ENCODE measurements around the gene HOXB3.
A peak's percentile ranks its signal among the peaks of the same experiment; 100 is the strongest.

Gene HOXB3

DNA sequence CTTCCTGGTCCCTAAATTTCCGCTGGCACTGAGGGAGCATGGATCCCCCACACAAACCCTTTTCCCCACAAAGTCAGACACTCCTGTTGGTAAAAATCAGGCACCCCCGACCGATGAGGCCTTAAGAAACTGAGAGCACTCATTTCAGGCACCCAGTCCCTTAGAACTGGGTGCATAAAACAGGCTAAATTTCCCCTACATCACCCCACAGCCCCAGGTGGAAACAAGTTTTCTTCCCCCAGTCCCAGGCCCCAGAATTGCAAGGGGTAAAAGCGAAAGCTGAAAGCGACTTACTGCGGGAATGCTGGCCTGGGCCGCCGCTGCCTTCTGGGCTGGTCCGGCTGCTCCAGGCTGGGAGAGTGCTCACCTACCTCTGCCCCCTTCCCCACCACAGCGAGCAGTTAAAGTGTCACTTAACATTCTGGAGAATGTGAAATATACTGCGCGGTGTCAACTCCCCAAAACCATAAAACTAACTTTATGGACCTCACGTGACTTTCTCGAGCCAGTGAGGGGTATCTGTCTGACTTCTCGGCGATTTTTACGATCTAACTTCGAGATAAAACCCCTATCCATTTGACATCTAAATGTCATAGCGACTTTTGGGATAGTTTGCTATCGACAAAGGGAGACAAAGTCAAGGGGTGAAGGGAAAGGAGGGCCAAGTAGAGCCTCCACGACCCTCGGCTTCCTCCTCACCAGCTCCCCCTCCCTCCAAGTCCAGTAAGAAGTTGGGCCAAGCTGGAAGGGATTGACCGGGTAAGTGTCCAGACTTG, at the start of gene HOXB3:
Gene HOXB3, minus strand, starts transcription at position 411 of the 776 bp plus-strand sequence. CDS start 37,767 bp downstream, outside the sequence.
- DNase-seq (ENCODE audit: extremely low spot score), result no peak
- POLR2A ChIA-PET, result no interaction called here
- TF ChIP-seq, protein P1, sequence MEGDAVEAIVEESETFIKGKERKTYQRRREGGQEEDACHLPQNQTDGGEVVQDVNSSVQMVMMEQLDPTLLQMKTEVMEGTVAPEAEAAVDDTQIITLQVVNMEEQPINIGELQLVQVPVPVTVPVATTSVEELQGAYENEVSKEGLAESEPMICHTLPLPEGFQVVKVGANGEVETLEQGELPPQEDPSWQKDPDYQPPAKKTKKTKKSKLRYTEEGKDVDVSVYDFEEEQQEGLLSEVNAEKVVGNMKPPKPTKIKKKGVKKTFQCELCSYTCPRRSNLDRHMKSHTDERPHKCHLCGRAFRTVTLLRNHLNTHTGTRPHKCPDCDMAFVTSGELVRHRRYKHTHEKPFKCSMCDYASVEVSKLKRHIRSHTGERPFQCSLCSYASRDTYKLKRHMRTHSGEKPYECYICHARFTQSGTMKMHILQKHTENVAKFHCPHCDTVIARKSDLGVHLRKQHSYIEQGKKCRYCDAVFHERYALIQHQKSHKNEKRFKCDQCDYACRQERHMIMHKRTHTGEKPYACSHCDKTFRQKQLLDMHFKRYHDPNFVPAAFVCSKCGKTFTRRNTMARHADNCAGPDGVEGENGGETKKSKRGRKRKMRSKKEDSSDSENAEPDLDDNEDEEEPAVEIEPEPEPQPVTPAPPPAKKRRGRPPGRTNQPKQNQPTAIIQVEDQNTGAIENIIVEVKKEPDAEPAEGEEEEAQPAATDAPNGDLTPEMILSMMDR (IDR thresholded peaks at IDR 0.05; ENCODE audit: control extremely low read depth, extremely low read depth, low read depth, missing control alignments), result no peak
- CTCF ChIA-PET, result interaction anchor here (0.7 to 3.0 kb wide), 14 partner anchors 23 to 572 kb away, joined by 3 to 18 read pairs (median 4); partner anchors contain the start of gene HOXB9

DNA sequence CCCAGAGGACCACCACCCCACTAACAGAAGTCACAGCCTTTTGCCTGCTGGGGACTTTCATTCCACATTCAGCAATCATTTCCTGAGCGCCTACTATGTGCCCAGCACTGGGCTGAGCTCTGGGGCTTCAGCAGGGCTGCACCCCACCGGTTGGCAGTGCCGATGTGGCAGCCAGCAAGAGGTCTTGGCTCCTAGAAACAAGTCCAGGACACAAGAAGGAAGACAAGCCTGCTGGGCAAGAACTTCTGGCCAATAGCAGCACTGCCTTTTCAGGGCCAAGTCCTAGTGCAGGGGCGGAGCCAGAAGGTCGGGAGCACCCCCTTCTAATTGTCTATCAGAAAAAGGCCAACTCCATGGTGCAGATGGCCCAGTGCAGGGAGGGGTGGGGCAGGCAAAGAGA, 49.1 kb upstream of the HOXB3 start:
- POLR2A ChIA-PET, result no interaction called here
- TF ChIP-seq, protein P1 (IDR thresholded peaks at IDR 0.05; ENCODE audit: control extremely low read depth, extremely low read depth, low read depth, missing control alignments), result no peak
- DNase-seq (ENCODE audit: extremely low spot score), result no peak
- CTCF ChIA-PET, result interaction anchor here (0.7 to 3.4 kb wide), 6 partner anchors 10 to 88 kb away, joined by 3 to 17 read pairs (median 6); partner anchors contain the start of gene HOXB9

DNA sequence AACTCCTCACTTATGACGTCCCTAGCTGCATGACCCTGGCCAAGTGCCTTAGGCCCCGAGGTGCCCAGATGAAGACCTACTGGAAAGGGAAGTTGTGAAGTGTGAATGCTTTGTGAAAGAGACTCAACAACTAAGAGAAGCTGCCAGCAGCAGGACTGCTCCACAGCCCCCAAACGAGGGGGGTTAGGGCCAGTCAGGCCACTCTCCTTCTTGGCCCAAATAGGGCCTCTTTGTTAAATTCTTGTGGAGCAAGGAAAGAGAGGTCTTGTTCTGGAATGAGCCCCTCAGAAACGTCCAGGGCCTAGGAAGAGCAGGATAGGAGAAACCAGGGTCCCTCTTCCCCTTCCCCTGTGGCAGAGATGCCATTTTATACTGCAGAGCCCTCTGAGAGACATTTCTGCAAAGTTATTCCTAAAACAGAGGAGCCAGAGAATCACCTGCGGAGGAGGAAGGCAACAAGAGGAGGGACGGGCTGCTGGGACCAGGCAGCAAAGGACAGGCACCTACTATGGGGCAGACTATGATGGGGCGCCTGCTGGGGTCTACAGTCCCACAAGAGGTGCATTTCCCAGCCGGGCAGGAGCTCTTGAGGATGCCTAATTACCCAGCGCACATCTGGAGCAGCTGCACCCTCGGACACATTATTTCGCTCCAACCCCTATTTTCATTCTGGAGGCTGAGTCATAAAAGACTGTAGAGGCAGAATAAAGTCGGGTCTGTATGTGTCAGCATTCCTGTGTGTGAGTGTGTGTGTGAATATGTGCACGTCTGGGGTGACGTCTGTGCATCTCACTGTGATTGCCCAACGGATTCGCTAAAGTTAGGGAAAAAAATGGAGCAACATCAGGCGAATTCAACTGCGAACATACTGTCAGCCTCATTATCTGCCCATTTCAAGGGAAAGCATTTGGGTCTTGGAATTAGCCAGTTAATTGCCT, 47.6 kb upstream of the HOXB3 start:
- TF ChIP-seq, protein P1 (IDR thresholded peaks at IDR 0.05; ENCODE audit: control extremely low read depth, extremely low read depth, low read depth, missing control alignments), result no peak
- no peak for DNase-seq (ENCODE audit: extremely low spot score)
- ChIA-PET POLR2A (no interaction called here), CTCF (interaction anchor here (0.8 to 3.9 kb wide), 14 partner anchors 10 to 609 kb away, joined by 3 to 28 read pairs (median 5); partner anchors contain the start of gene HOXB9)

DNA sequence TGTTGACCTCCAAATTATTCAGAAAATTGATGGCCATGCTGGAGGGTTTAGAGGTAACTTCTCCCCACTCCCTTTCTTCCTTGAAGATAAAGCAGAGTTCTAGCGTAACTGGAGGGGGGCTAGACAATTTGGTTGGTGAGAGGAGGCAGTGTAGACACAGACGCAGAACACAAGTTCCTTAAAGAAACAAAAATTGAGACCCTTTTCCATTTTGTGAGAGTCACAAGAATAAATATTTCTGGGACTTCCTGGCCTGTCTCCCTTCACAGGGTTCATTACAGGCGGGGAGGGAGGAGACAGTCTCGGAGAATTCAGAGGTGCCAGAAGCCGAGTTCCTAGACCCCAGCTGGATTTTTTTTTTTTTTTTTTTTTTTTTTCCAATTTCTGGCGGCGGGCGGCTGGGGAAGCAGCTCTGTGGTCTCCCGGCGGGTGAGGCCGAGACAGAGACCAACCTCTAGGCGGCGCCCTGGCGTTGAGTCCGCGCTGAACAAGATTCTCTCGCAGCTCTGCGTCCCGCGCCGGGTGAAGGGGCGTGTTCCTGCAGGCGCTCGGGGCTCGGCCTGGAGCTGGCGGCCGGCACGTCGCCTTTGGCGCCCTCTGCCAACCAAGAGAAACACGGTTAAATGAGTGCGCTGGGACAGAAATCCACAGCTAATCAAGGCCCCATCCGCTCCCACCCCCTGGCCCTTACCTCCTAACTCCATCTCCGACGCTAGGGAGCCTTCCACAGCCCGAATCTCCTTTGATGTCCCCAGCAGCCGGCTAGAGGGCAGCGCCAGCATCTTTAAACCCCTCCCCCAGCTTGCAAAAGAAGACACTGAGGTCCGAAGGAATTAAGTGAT, 46.4 kb upstream of the HOXB3 start:
- peak; percentile 82 for DNase-seq (ENCODE audit: extremely low spot score)
- CTCF ChIA-PET, result interaction anchor here (0.6 to 3.9 kb wide), 26 partner anchors 10 to 611 kb away, joined by 3 to 28 read pairs (median 4); partner anchors contain the start of gene HOXB9

DNA sequence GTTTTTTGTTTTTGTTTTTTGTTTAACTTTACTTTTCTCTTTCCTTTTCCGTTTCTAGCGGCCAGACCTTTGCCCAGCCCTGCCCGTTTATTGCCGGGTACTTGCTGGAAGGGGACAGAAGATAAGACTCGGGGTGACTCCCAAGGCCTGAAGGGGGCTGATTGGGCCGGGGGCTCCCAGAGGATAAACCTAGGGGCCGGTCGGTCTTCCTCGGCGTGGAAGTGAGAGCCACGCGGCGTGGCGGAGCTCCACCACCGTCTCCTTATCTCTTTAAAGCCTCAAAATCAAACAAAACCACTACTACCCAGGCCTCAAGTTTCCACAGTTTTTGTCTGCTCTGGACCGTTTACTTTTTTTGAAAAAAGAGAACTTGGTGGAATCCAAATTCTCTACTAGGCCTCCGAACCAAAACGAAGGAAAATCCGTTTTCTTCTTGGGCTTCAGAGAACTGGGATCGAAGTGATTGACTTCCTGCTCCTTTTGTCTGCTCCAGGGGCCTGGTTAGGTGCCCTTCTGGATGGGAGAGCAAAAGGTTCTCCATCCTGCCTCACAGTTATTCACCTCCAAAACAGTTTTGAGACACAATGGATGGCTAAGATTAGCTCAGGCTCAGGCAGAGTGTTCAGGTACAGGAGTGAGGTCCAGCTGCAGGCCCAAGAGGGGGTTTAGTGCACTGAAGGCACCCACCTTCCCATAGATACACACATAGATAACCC, 44.6 kb upstream of the HOXB3 start:
- POLR2A ChIA-PET, result no interaction called here
- CTCF ChIA-PET, result interaction anchor here (1.0 to 3.9 kb wide), 6 partner anchors 9 to 44 kb away, joined by 4 to 28 read pairs (median 10); partner anchors contain the start of gene HOXB9
- TF ChIP-seq, protein P1 (IDR thresholded peaks at IDR 0.05; ENCODE audit: control extremely low read depth, extremely low read depth, low read depth, missing control alignments), result no peak
- no peak for DNase-seq (ENCODE audit: extremely low spot score)

More for the DNA sequence above, 46.4 kb upstream of the HOXB3 start:
- TF ChIP-seq, protein P1 (IDR thresholded peaks at IDR 0.05; ENCODE audit: control extremely low read depth, extremely low read depth, low read depth, missing control alignments), result peak; percentile 78
- POLR2A ChIA-PET, result no interaction called here
